GM18909 (cell line): ENCODE data around the gene GDPD3.

Experiments used
- ATAC-seq: cut with Tn5 transposase; IDR thresholded peaks from one replicate; pipeline ENCODE4 v1.9.1; 2021; ENCODE audit warnings: mild to moderate bottlenecking; ENCODE audit not compliant: unreplicated experiment, poor library complexity

GDPD3 gene

GRCh38 chr16:30082545-30083090, 30.7 kb downstream of the GDPD3 start:
- ATAC-seq, result no peak

GRCh38 chr16:30079480-30079879, 33.9 kb downstream of the GDPD3 start:
- ATAC-seq, result no peak

- no peak for ATAC-seq
Observed at GRCh38 chr16:30078744-30079143, 34.6 kb downstream of the GDPD3 start.

- no peak for ATAC-seq
Observed at GRCh38 chr16:30077656-30078055, 35.7 kb downstream of the GDPD3 start.

GRCh38 chr16:30076276-30076791, 37.0 kb downstream of the GDPD3 start:
- ATAC-seq, result peak; percentile 30

- peak; percentile 71 for ATAC-seq
Observed at GRCh38 chr16:30075503-30076275, 37.6 kb downstream of the GDPD3 start, which contains the start of gene PPP4C. Gene PPP4C (plus strand): TSS chr16:30075994. CDS start chr16:30076378, 384 bp downstream.

GRCh38 chr16:30070490-30070889, 42.8 kb downstream of the GDPD3 start:
- ATAC-seq, result no peak

GRCh38 chr16:30069611-30070462, 43.5 kb downstream of the GDPD3 start:
- no peak for ATAC-seq

GRCh38 chr16:30068750-30069610, 44.4 kb downstream of the GDPD3 start:
- ATAC-seq, result no peak

GRCh38 chr16:30068333-30068732, 45.0 kb downstream of the GDPD3 start:
- no peak for ATAC-seq

GRCh38 chr16:30067584-30067916, 45.8 kb downstream of the GDPD3 start:
- ATAC-seq, result no peak

GRCh38 chr16:30066761-30067583, 46.4 kb downstream of the GDPD3 start:
- ATAC-seq, result no peak

GRCh38 chr16:30065943-30066760, 47.2 kb downstream of the GDPD3 start:
- ATAC-seq, result peak; percentile 6

- peak; percentile 84 for ATAC-seq
Observed at GRCh38 chr16:30065102-30065942, 48.0 kb downstream of the GDPD3 start, which contains the start of gene ALDOA. Gene ALDOA (plus strand): TSS chr16:30065760. CDS start chr16:30066898, 1,138 bp downstream.

GRCh38 chr16:30064729-30065101, 48.6 kb downstream of the GDPD3 start:
- ATAC-seq, result peak; percentile 3

GRCh38 chr16:30063893-30064728, 49.2 kb downstream of the GDPD3 start:
- no peak for ATAC-seq
